ENCODE data around the gene FGF11. TPM values are rescaled to one million over a fixed set of nuclear protein-coding genes. Genes with fewer than 3 reads are reported as not detected.
"Not testable (repeated sequence)": the region's sequence is repeated elsewhere in the genome, so short reads cannot be mapped to it uniquely, and the experiment has no call there.

Gene FGF11
- total and polyA plus RNA-seq, 3 experiments from 2014 or later, result 0.12 to 1.1 (median 0.85) TPM

DNA sequence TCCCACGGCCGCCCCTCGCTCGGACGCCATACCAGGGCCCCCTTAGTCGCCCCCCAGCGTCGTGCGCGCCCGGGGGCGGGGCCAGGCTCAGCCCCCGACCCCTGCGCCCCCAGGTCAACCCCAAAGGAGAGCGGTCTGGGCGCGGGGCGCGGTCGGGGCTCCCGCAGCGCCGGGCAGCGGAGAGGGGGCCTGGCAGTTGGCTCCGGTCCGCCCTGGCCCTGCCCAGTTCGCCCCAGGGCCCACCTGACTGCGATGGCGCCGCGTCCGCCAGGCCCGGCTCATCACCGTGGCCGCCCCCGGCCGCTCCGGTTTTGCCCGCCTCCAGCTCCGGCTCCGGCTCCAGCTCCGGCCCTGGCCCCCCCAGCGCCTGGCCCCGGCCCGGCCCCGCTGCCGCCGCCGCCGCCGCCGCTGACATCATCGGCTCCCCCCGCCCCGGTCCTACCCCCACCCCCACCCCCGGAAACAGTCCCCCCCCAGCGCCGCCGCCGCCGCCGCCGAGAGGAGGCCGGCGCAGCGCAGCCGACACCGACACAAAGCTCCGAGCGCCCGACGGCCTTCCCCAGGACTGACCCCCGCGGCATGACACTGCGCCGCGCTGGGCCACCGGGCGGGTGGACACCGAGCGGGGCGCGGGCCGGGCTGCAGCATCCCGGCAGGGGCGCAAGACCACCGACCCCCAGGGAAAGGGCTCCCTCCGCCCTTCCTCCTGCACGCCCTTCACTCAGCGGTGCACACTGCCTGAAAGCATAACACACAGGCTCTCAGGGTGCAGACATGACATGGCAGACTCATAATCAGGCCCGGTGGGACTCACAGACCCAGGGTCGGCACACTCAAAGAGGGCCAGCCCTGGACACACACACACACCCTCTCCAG is 40.1 kb downstream of the FGF11 start, which contains the start of gene ZBTB4:
TSS of gene ZBTB4 (minus strand) at position 419 of the 876 bp plus-strand sequence. CDS start 12,830 bp downstream, outside the sequence.
- Histone ChIP-seq H3K4me1 (ENCODE audit: insufficient read depth, low read length) (peaks cover 42% of the 10 kb centered on the region), H3K27ac (ENCODE audit: low read depth, low read length) (peak within 1 kb of the TSS; percentile 90), H3K36me3 (ENCODE audit: insufficient read depth, low read length) (no peaks in the 10 kb centered on the region), H3K27me3 (ENCODE audit: insufficient read depth, low read length, poor library complexity, severe bottlenecking) (no peaks in the 10 kb centered on the region), H3K9me3 (ENCODE audit: low read length) (no peaks in the 10 kb centered on the region), H3K4me3 (ENCODE audit: low read length) (peak within 1 kb of the TSS; percentile 90)
- H3K36me3 Mint-ChIP-seq, result peaks cover 0 to 33% (median 2%) of the 10 kb centered on the region in 3 donors
- ChIA-PET CTCF (interaction anchor here (0.8 to 5.2 kb wide), 9 partner anchors 10 to 122 kb away, joined by 3 to 39 read pairs (median 4); partner anchors contain the start of genes FGF11 and SENP3), POLR2A (interaction anchor here (0.5 to 4.0 kb wide), 17 partner anchors 12 to 240 kb away, joined by 3 to 31 read pairs (median 4); partner anchors contain the start of genes ACAP1, FGF11, GPS2 and MPDU1)
- H3K27ac Mint-ChIP-seq, result peak within 1 kb of the TSS; percentile 96 to 99 (median 98)
- DNase-seq, result peak; percentile 63 to 81 (median 68)
- H3K27me3 Mint-ChIP-seq, result peaks cover 0 to 7% of the 10 kb centered on the region in 2 donors
- peak within 1 kb of the TSS; percentile 96 to 97 (median 96) for H3K4me3 Mint-ChIP-seq
- H3K9me3 Mint-ChIP-seq, result peaks cover 0 to 4% (median 0%) of the 10 kb centered on the region in 5 donors
- H3K4me1 Mint-ChIP-seq, result peaks cover 55 to 77% (median 64%) of the 10 kb centered on the region in 3 donors

DNA sequence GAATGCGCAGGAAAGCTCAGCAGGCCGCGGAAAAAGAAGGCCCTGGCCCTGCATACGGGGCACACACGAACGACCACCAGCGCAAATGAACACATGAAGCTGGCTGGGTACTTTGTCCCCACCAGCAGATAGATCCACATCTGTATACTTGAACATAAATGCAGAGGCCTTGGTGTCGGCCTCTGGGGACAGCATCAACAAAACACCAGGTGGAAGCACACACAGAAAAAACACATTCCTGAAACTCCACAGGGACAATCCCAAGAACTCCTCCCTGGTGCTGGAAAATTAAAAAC is 40.7 kb downstream of the FGF11 start:
- Mint-ChIP-seq H3K27me3 (peaks cover 0 to 10% of the 10 kb centered on the region in 2 donors), H3K4me3 (peak overlapping the region; percentile 91 to 95 (median 93)), H3K36me3 (peaks cover 0 to 36% (median 2%) of the 10 kb centered on the region in 3 donors), H3K27ac (peak overlapping the region; percentile 94 to 98 (median 97)), H3K9me3 (peaks cover 0 to 4% (median 0%) of the 10 kb centered on the region in 5 donors), H3K4me1 (peaks cover 58 to 79% (median 68%) of the 10 kb centered on the region in 3 donors)
- CTCF ChIA-PET, result interaction anchor here (1.6 to 5.2 kb wide), 4 partner anchors 36 to 122 kb away, joined by 3 to 39 read pairs (median 6); partner anchors contain the start of gene SENP3
- Histone ChIP-seq H3K27me3 (ENCODE audit: insufficient read depth, low read length, poor library complexity, severe bottlenecking) (no peaks in the 10 kb centered on the region), H3K36me3 (ENCODE audit: insufficient read depth, low read length) (no peaks in the 10 kb centered on the region), H3K9me3 (ENCODE audit: low read length) (no peaks in the 10 kb centered on the region), H3K4me3 (ENCODE audit: low read length) (peak overlapping the region; percentile 90), H3K4me1 (ENCODE audit: insufficient read depth, low read length) (peaks cover 42% of the 10 kb centered on the region), H3K27ac (ENCODE audit: low read depth, low read length) (peak overlapping the region; percentile 74)
- no peak for DNase-seq
- POLR2A ChIA-PET, result interaction anchor here (0.5 to 4.0 kb wide), 14 partner anchors 17 to 240 kb away, joined by 3 to 31 read pairs (median 7); partner anchors contain the start of genes ACAP1, FGF11, GPS2 and MPDU1

- Mint-ChIP-seq H3K4me3 (peak within 1 kb of the TSS; percentile 91 to 100 (median 94)), H3K4me1 (peaks cover 60 to 77% (median 72%) of the 10 kb centered on the region in 3 donors), H3K36me3 (peaks cover 0 to 38% (median 3%) of the 10 kb centered on the region in 3 donors), H3K27ac (peak within 1 kb of the TSS; percentile 93 to 100 (median 98)), H3K27me3 (peaks cover 0 to 12% of the 10 kb centered on the region in 2 donors)
- Histone ChIP-seq H3K4me1 (ENCODE audit: insufficient read depth, low read length) (peaks cover 45% of the 10 kb centered on the region), H3K4me3 (ENCODE audit: low read length) (peak within 1 kb of the TSS; percentile 90)
- not testable (repeated sequence) for H3K36me3 ChIP-seq (ENCODE audit: insufficient read depth, low read length); DNase-seq; H3K9me3 Mint-ChIP-seq; H3K27ac ChIP-seq (ENCODE audit: low read depth, low read length); H3K9me3 ChIP-seq (ENCODE audit: low read length); H3K27me3 ChIP-seq (ENCODE audit: insufficient read depth, low read length, poor library complexity, severe bottlenecking)
- POLR2A ChIA-PET, result interaction anchor here (0.6 to 4.0 kb wide), 3 partner anchors 27 to 136 kb away, joined by 3 to 31 read pairs (median 6); partner anchors contain the start of gene TMEM102
- CTCF ChIA-PET, result interaction anchor here (0.9 to 1.7 kb wide), 3 partner anchors 45 to 206 kb away, joined by 3 to 6 read pairs (median 4); partner anchors contain the start of gene SENP3
These were observed 42.0 kb downstream of the FGF11 start, which contains the start of gene SLC35G6 for GRCh38 chr17:7481275-7481674. SLC35G6 (plus strand) TSS chr17:7481446; CDS start chr17:7481517, 71 bp downstream.

DNA sequence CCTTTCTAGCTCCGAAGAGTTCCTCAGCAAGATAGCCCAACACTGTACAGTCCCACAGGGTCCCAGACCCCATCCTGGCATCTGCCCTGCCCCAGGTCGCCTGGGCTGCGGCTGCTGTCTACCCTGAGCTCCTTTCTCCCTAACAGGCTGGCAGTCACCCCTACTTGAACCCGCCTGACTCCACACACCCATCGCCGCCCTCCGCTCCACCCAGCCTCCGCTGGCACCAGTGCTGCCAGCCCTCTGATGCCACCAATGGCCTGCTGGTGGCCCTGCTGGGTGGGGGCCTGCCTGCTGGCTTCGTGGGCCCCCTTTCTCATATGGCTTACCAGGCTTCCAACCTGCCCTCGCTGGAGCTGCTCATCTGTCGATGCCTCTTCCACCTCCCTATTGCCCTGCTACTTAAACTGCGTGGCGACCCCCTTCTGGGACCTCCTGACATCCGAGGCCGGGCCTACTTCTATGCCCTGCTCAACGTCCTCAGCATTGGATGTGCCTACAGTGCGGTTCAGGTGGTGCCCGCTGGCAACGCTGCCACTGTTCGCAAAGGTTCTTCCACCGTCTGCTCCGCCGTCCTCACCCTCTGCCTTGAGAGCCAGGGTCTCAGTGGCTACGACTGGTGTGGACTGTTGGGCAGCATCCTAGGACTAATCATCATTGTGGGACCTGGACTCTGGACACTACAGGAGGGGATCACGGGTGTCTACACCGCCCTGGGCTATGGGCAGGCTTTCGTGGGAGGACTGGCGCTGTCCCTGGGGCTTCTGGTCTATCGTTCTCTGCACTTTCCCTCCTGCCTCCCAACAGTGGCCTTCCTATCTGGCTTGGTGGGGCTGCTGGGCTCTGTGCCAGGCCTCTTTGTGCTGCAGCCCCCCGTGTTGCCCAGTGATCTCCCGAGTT is 42.8 kb downstream of the FGF11 start:
- Mint-ChIP-seq H3K27me3 (peaks cover 0 to 12% of the 10 kb centered on the region in 2 donors), H3K4me1 (peaks cover 55 to 77% (median 72%) of the 10 kb centered on the region in 3 donors), H3K4me3 (peak overlapping the region; percentile 32 to 100 (median 97)), H3K36me3 (peaks cover 0 to 36% (median 3%) of the 10 kb centered on the region in 3 donors), H3K27ac (peak overlapping the region; percentile 56 to 100 (median 100))
- not testable (repeated sequence) for H3K36me3 ChIP-seq (ENCODE audit: insufficient read depth, low read length); DNase-seq; H3K27me3 ChIP-seq (ENCODE audit: insufficient read depth, low read length, poor library complexity, severe bottlenecking); H3K27ac ChIP-seq (ENCODE audit: low read depth, low read length); H3K4me3 ChIP-seq (ENCODE audit: low read length); H3K9me3 ChIP-seq (ENCODE audit: low read length); H3K9me3 Mint-ChIP-seq
- H3K4me1 ChIP-seq (ENCODE audit: insufficient read depth, low read length), result peaks cover 45% of the 10 kb centered on the region
- CTCF ChIA-PET, result interaction anchor here (0.9 to 1.2 kb wide), 2 partner anchors 46 to 206 kb away, joined by 3 to 4 read pairs; no protein-coding TSS in a partner anchor
- POLR2A ChIA-PET, result interaction anchor here (0.6 to 1.6 kb wide), 2 partner anchors 27 to 137 kb away, joined by 3 to 6 read pairs; no protein-coding TSS in a partner anchor

GRCh38 chr17:7482742-7483088 is 43.4 kb downstream of the FGF11 start:
- Mint-ChIP-seq H3K27me3 (peaks cover 0 to 12% of the 10 kb centered on the region in 2 donors), H3K36me3 (peaks cover 0 to 42% (median 4%) of the 10 kb centered on the region in 3 donors), H3K27ac (peak overlapping the region; percentile 99 to 100 (median 100)), H3K4me3 (peak overlapping the region; percentile 96 to 100 (median 98)), H3K4me1 (peaks cover 56 to 77% (median 72%) of the 10 kb centered on the region in 3 donors)
- POLR2A ChIA-PET, result interaction anchor here (0.6 to 4.6 kb wide), 2 partner anchors 15 to 46 kb away, joined by 3 to 48 read pairs; partner anchors contain the start of gene TMEM102
- H3K27ac ChIP-seq (ENCODE audit: low read depth, low read length), result peak overlapping the region; percentile 98
- H3K9me3 ChIP-seq (ENCODE audit: low read length); CTCF ChIA-PET; DNase-seq; H3K27me3 ChIP-seq (ENCODE audit: insufficient read depth, low read length, poor library complexity, severe bottlenecking); H3K36me3 ChIP-seq (ENCODE audit: insufficient read depth, low read length); H3K9me3 Mint-ChIP-seq: not testable (repeated sequence)
- H3K4me1 ChIP-seq (ENCODE audit: insufficient read depth, low read length), result peaks cover 45% of the 10 kb centered on the region
- H3K4me3 ChIP-seq (ENCODE audit: low read length), result peak overlapping the region; percentile 91

GRCh38 chr17:7483255-7484066 is 44.1 kb downstream of the FGF11 start:
- Histone ChIP-seq H3K4me3 (ENCODE audit: low read length) (peak overlapping the region; percentile 91), H3K36me3 (ENCODE audit: insufficient read depth, low read length) (peaks cover 5% of the 10 kb centered on the region), H3K27ac (ENCODE audit: low read depth, low read length) (peak overlapping the region; percentile 98), H3K27me3 (ENCODE audit: insufficient read depth, low read length, poor library complexity, severe bottlenecking) (no peaks in the 10 kb centered on the region), H3K9me3 (ENCODE audit: low read length) (no peaks in the 10 kb centered on the region), H3K4me1 (ENCODE audit: insufficient read depth, low read length) (peaks cover 42% of the 10 kb centered on the region)
- Mint-ChIP-seq H3K36me3 (peaks cover 0 to 40% (median 5%) of the 10 kb centered on the region in 3 donors), H3K4me1 (peaks cover 52 to 75% (median 69%) of the 10 kb centered on the region in 3 donors), H3K27me3 (peaks cover 0 to 12% of the 10 kb centered on the region in 2 donors), H3K27ac (peak overlapping the region; percentile 99 to 100 (median 100)), H3K4me3 (peak overlapping the region; percentile 96 to 100 (median 98)), H3K9me3 (peaks cover 0 to 4% (median 0%) of the 10 kb centered on the region in 5 donors)
- CTCF ChIA-PET, result interaction anchor here (5.3 kb wide), 1 partner anchor 47 kb away, joined by 49 read pairs; the partner anchor contains the start of gene TMEM102
- POLR2A ChIA-PET, result interaction anchor here (0.5 to 4.6 kb wide), 20 partner anchors 8 to 515 kb away, joined by 3 to 48 read pairs (median 4); partner anchors contain the start of genes ACAP1, CHRNB1, FXR2 and NEURL4
- DNase-seq, result peak; percentile 91 to 98 (median 96)

All from CD8-positive, alpha-beta memory T cell (primary cell).